K562 (cell line): ENCODE measurements around the gene AGRN. TPM values are rescaled to one million over a fixed set of nuclear protein-coding genes. Genes with fewer than 3 reads are reported as not detected.

Experiments used
- ATAC-seq: fragments of 200-7000 bp; cut with Tn5 transposase; 3 replicates; pipeline ENCODE4 v1.9.1; 2020; ENCODE audit warnings: moderate library complexity
- BruUV-seq: library from RNA; stranded (reverse); fragments of 400-500 nt; replicated peaks from 2 replicates; lab custom pipeline; 2021; lab: Mats Ljungman, UMichigan
- CTCF ChIA-PET: fragments of 300-600 bp; formaldehyde crosslinking; extraction: SDS; loops from one replicate; lab custom pipeline; 2021; ENCODE audit warnings: low intra/inter-chr PET ratio; lab: Yijun Ruan, JAX
- POLR2A ChIA-PET: fragments of 300-600, 350-650 bp; sonication (Branson Sonifier 250); formaldehyde crosslinking; extraction: SDS; loops from one replicate; lab custom pipeline; 2021; ENCODE audit warnings: antibody characterized with exemption, inconsistent platforms; lab: Yijun Ruan, JAX
- DNase-seq, 4 experiments: peaks; one replicate each; pipeline versions ENCODE4 v3.0.0 to v3.0.0-alpha.2; 2011 to 2018; ENCODE audit warnings: low spot score in 3 of 4, mixed read lengths in 3 of 4; ENCODE audit errors: extremely low read depth in 1 of 4
- FAIRE-seq: peaks from 2 replicates; lab custom pipeline; 2011; peaks lifted over from hg19 to GRCh38; lab: Jason Lieb, UNC
- H2AFZ ChIP-seq: 2 replicates; pipeline ENCODE4 v1.6.0; 2011; ENCODE audit warnings: low read depth, low read length, control low read depth, inconsistent platforms
- H3K27ac ChIP-seq: fragments of 200-600 bp; 3 replicates; pipeline ENCODE4 v1.8.0; 2011; ENCODE audit warnings: low read depth, mild to moderate bottlenecking, control low read depth, inconsistent platforms, low read length, moderate library complexity, mixed read lengths; ENCODE audit errors: extremely low read depth
- H3K27me3 ChIP-seq, 2 experiments: fragments of 300-600 bp in 1 of 2; 2 replicates in 1 of 2; 3 replicates in 1 of 2; pipeline versions ENCODE4 v1.6.0 to v1.8.0; 2011; ENCODE audit warnings: inconsistent platforms in 2 of 2, low read length in 2 of 2, mild to moderate bottlenecking in 1 of 2, mixed read lengths in 1 of 2, moderate library complexity in 1 of 2; ENCODE audit not compliant: control insufficient read depth in 2 of 2, insufficient read depth in 2 of 2
- H3K36me3 ChIP-seq: fragments of 300-600 bp; 3 replicates; pipeline ENCODE4 v1.8.0; 2011; ENCODE audit warnings: mild to moderate bottlenecking, low read length, inconsistent platforms; ENCODE audit not compliant: control insufficient read depth, insufficient read depth
- H3K4me1 ChIP-seq, 2 experiments: fragments of 200-600 bp in 1 of 2; replicated peaks in 1 of 2; 2 replicates in 1 of 2; 3 replicates in 1 of 2; pipeline versions ENCODE4 v1.5.1 to v1.8.0; 2011; ENCODE audit warnings: inconsistent platforms in 2 of 2, low read length in 2 of 2, mild to moderate bottlenecking in 1 of 2, mixed read lengths in 1 of 2, moderate library complexity in 1 of 2; ENCODE audit not compliant: control insufficient read depth in 2 of 2, insufficient read depth in 2 of 2
- H3K4me2 ChIP-seq: 2 replicates; pipeline ENCODE4 v1.6.1; 2011; ENCODE audit warnings: low read length, control low read depth, inconsistent platforms, mixed read lengths; ENCODE audit not compliant: insufficient read depth
- H3K4me3 ChIP-seq: fragments of 200-600 bp; sonication (generic), shearing (Covaris generic); 2 replicates; pipeline ENCODE4 v1.5.1; 2016; ENCODE audit warnings: control low read depth, inconsistent platforms
- H3K79me2 ChIP-seq: fragments of 200-600 bp; 3 replicates; pipeline ENCODE4 v1.8.0; 2011; ENCODE audit warnings: low read length, inconsistent platforms; ENCODE audit not compliant: control insufficient read depth, insufficient read depth
- H3K9ac ChIP-seq, 2 experiments: 2 replicates each; pipeline versions ENCODE4 v1.6.0 to v1.6.1; 2011; ENCODE audit warnings: low read depth in 2 of 2, low read length in 2 of 2, control low read depth in 1 of 2, inconsistent platforms in 1 of 2, mild to moderate bottlenecking in 1 of 2, mixed read lengths in 1 of 2; ENCODE audit not compliant: insufficient read depth in 1 of 2
- H3K9me1 ChIP-seq: one replicate; pipeline ENCODE4 v1.6.0; 2011; ENCODE audit warnings: inconsistent platforms, mild to moderate bottlenecking, low read length, moderate library complexity; ENCODE audit not compliant: control insufficient read depth, insufficient read depth
- H3K9me3 ChIP-seq: replicated peaks from 2 replicates; pipeline ENCODE4 v1.5.1; 2011; ENCODE audit warnings: low read depth, low read length, inconsistent platforms; ENCODE audit not compliant: control insufficient read depth, insufficient read depth
- H4K20me1 ChIP-seq: replicated peaks from 2 replicates; pipeline ENCODE4 v1.6.1; 2011; ENCODE audit warnings: low read length, inconsistent platforms, mixed read lengths; ENCODE audit not compliant: control insufficient read depth, insufficient read depth
- FOXA1 ChIP-seq: fragments of 450-650 bp; IDR thresholded peaks from 2 replicates; pipeline ENCODE4 v1.6.1; 2016; ENCODE audit warnings: mild to moderate bottlenecking, borderline replicate concordance
- NBN ChIP-seq: fragments of 450-650 bp; IDR thresholded peaks from 2 replicates; pipeline ENCODE4 v1.6.1; 2016; ENCODE audit warnings: low read depth, mild to moderate bottlenecking
- NR3C1 ChIP-seq: sonication (generic); formaldehyde crosslinking; IDR thresholded peaks from 2 replicates; pipeline ENCODE4 v1.8.1; 2022; ENCODE audit warnings: missing genetic modification reagents
- POLR2G ChIP-seq: fragments of 200-400 bp; formaldehyde crosslinking; IDR thresholded peaks from 2 replicates; pipeline ENCODE4 v1.6.1; 2017; ENCODE audit warnings: low read depth, mild to moderate bottlenecking, antibody characterized with exemption, low read length, moderate library complexity
- ZBTB17 ChIP-seq: fragments of 450-650 bp; formaldehyde crosslinking; IDR thresholded peaks from 2 replicates; pipeline ENCODE4 v1.4.0; 2020; ENCODE audit warnings: mild to moderate bottlenecking
- ZNF830 ChIP-seq: fragments of 250-450 bp; sonication (Bioruptor Pico); IDR thresholded peaks from 2 replicates; pipeline ENCODE4 v1.5.0; 2021; ENCODE audit warnings: mild to moderate bottlenecking
- ZZZ3 ChIP-seq: fragments of 450-650 bp; IDR thresholded peaks from 2 replicates; pipeline ENCODE4 v1.6.1; 2016; ENCODE audit warnings: antibody characterized with exemption, mild to moderate bottlenecking, moderate library complexity
- WGBS: fragments of 100-300 bp; shearing (Covaris generic); methylation state at CpG from one replicate; pipeline ENCODE4 v1.1.6; 2016; ENCODE audit warnings: low coverage, mixed read lengths; ENCODE audit not compliant: insufficient coverage; ENCODE audit errors: missing lambda C conversion rate; 5-methylcytosine and 5-hydroxymethylcytosine counted together
- in situ Hi-C: fragments of 300-500 bp; cut with MboI; formaldehyde crosslinking; loops from 4 replicates; pipeline ENCODE4 v1.15.0; 2018; ENCODE audit warnings: inconsistent platforms, mixed read lengths
- intact Hi-C: fragments of 100-400 bp; cut with micrococcal nuclease; formaldehyde crosslinking; loops from 2 replicates; pipeline ENCODE4 v1.14.2; 2022
- polyA plus RNA-seq, 8 experiments: library from polyadenylated mRNA; depleted of rRNA in 4 of 8; stranded (reverse) in 5 of 8; unstranded in 3 of 8; fragments of >200 nt; fragmentation: Nextera tagmentation in 2 of 8; fragmentation: Illumina TruSeq in 1 of 8; extraction: Ambion mirVana in 2 of 8; extraction: Trizol in 1 of 8; gene quantifications; 2 replicates each; pipeline versions ENCODE4 v1.2.1 to v1.2.3, GENCODE V29; 2011 to 2014; ENCODE audit warnings: inconsistent platforms in 1 of 8, missing spikeins in 1 of 8
- total RNA-seq, 7 experiments: library from RNA; depleted of rRNA in 6 of 7; stranded (reverse); fragments of >200 nt in 6 of 7; fragmentation: Illumina TruSeq in 2 of 7; extraction: Trizol in 2 of 7; gene quantifications; 2 replicates each; pipeline versions ENCODE4 v1.2.1 to v1.2.3, GENCODE V29; 2011 to 2021; ENCODE audit warnings: low replicate concordance in 1 of 7
- TF ChIP-seq, protein P1 (sequence below): sonication (generic); formaldehyde crosslinking; IDR thresholded peaks from 2 replicates; pipeline ENCODE4 v1.8.1; 2023; ENCODE audit warnings: mild to moderate bottlenecking, missing genetic modification reagents
- TF ChIP-seq, protein P2 (sequence below): fragments of 200-800 bp; sonication (Bioruptor generic); IDR thresholded peaks from 2 replicates; pipeline ENCODE4 v1.6.1; 2017; ENCODE audit warnings: missing genetic modification characterization, missing compliant biosample characterization
- TF ChIP-seq, protein P3 (sequence below), 2 experiments: fragments of 200-800 bp in 1 of 2; sonication (Bioruptor generic) in 1 of 2; sonication (generic) in 1 of 2; formaldehyde crosslinking in 1 of 2; IDR thresholded peaks in 1 of 2; conservative IDR thresholded peaks in 1 of 2; 2 replicates each; pipeline versions ENCODE4 v1.5.0 to v1.6.1; 2016 to 2020; ENCODE audit warnings: missing compliant biosample characterization in 1 of 2, missing genetic modification characterization in 1 of 2, missing genetic modification reagents in 1 of 2
- TF ChIP-seq, protein P4 (sequence below): fragments of 250-450 bp; sonication (Bioruptor Pico); IDR thresholded peaks from 2 replicates; pipeline ENCODE4 v1.9.0; 2021; ENCODE audit warnings: mild to moderate bottlenecking, inconsistent platforms

The AGRN gene
- total and polyA plus RNA-seq, 9 of the 15 experiments (the other 6 are each of a cell fraction or from before 2014, with no cell fraction given), result 0.04 to 111 (median 18.1) TPM

DNA sequence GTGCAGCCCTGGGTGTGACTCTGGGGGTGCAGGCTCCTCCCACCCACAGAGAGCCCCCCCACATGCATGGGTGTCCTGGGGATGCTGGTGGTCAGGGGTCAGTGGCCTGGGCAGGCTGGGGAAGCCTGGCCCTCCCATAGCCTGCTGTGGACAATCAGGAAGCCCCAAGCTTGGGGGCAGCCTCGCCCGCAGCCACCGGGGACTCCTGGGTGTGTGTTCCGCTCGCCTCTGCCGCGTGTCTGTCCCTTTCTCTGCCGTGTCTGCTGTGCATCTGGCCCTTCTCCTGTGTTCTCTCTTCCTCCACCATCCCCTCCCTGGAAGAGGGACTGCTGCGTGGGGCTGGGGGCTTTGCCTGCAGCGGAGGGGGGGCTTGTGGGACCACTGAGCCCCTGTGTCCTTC is 22.9 kb downstream of the AGRN start:
- Histone ChIP-seq H3K4me1 (peaks cover 8 to 75% of the 10 kb centered on the region in 2 experiments; a peak in 4 of 5 replicates), H4K20me1 (peaks cover 14% of the 10 kb centered on the region), H3K27ac (no peak overlapping the region), H3K4me3 (no peak overlapping the region), H3K9ac (peak overlapping the region in 1 of 2 experiments; percentile 28; a peak in 1 of 4 replicates), H2AFZ (no peak overlapping the region), H3K27me3 (no peaks in the 10 kb centered on the region), H3K9me1 (no peaks in the 10 kb centered on the region), H3K36me3 (peaks cover 65% of the 10 kb centered on the region; the same call in 2 of the 3 replicates), H3K4me2 (no peak overlapping the region), H3K79me2 (no peaks in the 10 kb centered on the region; the same call in 2 of the 3 replicates), H3K9me3 (no peaks in the 10 kb centered on the region)
- CTCF ChIA-PET, result no interaction called here
- POLR2A ChIA-PET, result no interaction called here
- no peak for FAIRE-seq
- in situ Hi-C loops, result no loop called here
- intact Hi-C loops, result no loop called here
- 94% methylated on average over 8 of the region's 10 CpGs for WGBS
- no peak for TF ChIP-seq ZBTB17
- 0 out of 2 replicates have a peak, but pooled peaks have one; percentile 11 for TF ChIP-seq POLR2G
- TF ChIP-seq, protein P1, sequence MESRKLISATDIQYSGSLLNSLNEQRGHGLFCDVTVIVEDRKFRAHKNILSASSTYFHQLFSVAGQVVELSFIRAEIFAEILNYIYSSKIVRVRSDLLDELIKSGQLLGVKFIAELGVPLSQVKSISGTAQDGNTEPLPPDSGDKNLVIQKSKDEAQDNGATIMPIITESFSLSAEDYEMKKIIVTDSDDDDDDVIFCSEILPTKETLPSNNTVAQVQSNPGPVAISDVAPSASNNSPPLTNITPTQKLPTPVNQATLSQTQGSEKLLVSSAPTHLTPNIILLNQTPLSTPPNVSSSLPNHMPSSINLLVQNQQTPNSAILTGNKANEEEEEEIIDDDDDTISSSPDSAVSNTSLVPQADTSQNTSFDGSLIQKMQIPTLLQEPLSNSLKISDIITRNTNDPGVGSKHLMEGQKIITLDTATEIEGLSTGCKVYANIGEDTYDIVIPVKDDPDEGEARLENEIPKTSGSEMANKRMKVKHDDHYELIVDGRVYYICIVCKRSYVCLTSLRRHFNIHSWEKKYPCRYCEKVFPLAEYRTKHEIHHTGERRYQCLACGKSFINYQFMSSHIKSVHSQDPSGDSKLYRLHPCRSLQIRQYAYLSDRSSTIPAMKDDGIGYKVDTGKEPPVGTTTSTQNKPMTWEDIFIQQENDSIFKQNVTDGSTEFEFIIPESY (CRISPR knock-in tag), result peak; percentile 98
- TF ChIP-seq, protein P2, sequence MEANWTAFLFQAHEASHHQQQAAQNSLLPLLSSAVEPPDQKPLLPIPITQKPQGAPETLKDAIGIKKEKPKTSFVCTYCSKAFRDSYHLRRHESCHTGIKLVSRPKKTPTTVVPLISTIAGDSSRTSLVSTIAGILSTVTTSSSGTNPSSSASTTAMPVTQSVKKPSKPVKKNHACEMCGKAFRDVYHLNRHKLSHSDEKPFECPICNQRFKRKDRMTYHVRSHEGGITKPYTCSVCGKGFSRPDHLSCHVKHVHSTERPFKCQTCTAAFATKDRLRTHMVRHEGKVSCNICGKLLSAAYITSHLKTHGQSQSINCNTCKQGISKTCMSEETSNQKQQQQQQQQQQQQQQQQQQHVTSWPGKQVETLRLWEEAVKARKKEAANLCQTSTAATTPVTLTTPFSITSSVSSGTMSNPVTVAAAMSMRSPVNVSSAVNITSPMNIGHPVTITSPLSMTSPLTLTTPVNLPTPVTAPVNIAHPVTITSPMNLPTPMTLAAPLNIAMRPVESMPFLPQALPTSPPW, result no peak
- no peak for TF ChIP-seq ZZZ3
- TF ChIP-seq FOXA1, result no peak
- no peak for TF ChIP-seq ZNF830
- no peak for TF ChIP-seq NBN
- TF ChIP-seq, protein P3, sequence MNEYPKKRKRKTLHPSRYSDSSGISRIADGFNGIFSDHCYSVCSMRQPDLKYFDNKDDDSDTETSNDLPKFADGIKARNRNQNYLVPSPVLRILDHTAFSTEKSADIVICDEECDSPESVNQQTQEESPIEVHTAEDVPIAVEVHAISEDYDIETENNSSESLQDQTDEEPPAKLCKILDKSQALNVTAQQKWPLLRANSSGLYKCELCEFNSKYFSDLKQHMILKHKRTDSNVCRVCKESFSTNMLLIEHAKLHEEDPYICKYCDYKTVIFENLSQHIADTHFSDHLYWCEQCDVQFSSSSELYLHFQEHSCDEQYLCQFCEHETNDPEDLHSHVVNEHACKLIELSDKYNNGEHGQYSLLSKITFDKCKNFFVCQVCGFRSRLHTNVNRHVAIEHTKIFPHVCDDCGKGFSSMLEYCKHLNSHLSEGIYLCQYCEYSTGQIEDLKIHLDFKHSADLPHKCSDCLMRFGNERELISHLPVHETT (CRISPR knock-in tag; conservative IDR thresholded peaks at IDR 0.05 in 1 of 2, IDR thresholded peaks at IDR 0.05 in 1 of 2), result no peak
- no peak for TF ChIP-seq NR3C1 (CRISPR knock-in tag)
- TF ChIP-seq, protein P4, sequence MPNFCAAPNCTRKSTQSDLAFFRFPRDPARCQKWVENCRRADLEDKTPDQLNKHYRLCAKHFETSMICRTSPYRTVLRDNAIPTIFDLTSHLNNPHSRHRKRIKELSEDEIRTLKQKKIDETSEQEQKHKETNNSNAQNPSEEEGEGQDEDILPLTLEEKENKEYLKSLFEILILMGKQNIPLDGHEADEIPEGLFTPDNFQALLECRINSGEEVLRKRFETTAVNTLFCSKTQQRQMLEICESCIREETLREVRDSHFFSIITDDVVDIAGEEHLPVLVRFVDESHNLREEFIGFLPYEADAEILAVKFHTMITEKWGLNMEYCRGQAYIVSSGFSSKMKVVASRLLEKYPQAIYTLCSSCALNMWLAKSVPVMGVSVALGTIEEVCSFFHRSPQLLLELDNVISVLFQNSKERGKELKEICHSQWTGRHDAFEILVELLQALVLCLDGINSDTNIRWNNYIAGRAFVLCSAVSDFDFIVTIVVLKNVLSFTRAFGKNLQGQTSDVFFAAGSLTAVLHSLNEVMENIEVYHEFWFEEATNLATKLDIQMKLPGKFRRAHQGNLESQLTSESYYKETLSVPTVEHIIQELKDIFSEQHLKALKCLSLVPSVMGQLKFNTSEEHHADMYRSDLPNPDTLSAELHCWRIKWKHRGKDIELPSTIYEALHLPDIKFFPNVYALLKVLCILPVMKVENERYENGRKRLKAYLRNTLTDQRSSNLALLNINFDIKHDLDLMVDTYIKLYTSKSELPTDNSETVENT (CRISPR knock-in tag), result no peak
- no peak for DNase-seq
- no TSS peak for BruUV-seq
- no peak for ATAC-seq
